Measurements from ENCODE around the gene PDK2. TPM values are rescaled to one million over a fixed set of nuclear protein-coding genes. Genes with fewer than 3 reads are reported as not detected.

The PDK2 gene
- total and polyA plus RNA-seq, 9 of the 15 experiments (the other 6 are each of a cell fraction or from before 2014, with no cell fraction given): 0.03 to 2.5 (median 1.4) TPM

DNA sequence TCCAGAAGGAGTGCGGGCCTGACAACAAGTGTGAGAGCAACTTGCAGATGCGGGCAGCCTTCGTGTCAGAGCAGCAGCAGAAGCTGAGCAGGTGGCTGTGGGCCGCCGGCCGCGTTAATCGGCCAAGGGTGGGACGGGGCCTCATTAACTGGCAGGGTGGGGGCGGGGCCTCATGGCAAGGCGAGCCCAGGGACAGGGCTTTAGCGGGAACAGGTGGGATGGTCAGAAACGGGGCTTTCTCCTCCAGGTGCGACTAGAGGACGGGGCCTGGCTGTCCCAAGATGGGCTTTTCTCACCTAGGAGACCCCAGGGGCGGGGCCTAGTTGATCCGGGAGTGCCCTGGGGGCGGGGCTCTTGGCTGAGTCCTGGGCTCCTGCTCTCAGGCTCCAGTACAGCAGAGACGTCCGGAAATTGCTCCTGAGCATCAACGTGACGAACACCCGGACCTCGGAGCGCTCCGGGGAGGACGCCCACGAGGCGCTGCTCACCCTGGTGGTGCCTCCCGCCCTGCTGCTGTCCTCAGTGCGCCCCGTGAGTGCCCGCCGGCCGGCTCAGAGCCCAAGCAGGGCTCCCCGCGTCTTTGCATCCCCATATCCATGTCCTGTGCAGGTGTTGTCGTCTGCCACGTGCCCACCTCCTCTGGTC, 18.4 kb upstream of the PDK2 start:
- Histone ChIP-seq H3K4me1 (replicated peaks in 1 of 2; ENCODE audit: control insufficient read depth in 2 of 2, insufficient read depth in 2 of 2, low read length in 2 of 2) (peaks cover 0 to 18% of the 10 kb centered on the region in 2 experiments; a peak in 1 of 5 replicates), H3K9me3 (replicated peaks; ENCODE audit: control insufficient read depth, insufficient read depth, low read depth, low read length) (no peaks in the 10 kb centered on the region), H3K36me3 (ENCODE audit: control insufficient read depth, insufficient read depth, low read length) (no peaks in the 10 kb centered on the region), H3K27me3 (ENCODE audit: control insufficient read depth in 2 of 2, insufficient read depth in 2 of 2, low read length in 2 of 2) (peaks cover 15 to 51% of the 10 kb centered on the region in 2 experiments), H2AFZ (ENCODE audit: low read depth, low read length) (no peak overlapping the region), H3K9me1 (ENCODE audit: control insufficient read depth, insufficient read depth, low read length) (no peaks in the 10 kb centered on the region), H3K4me3 (no peak overlapping the region), H3K27ac (ENCODE audit: extremely low read depth, low read depth, low read length) (no peak overlapping the region), H3K4me2 (ENCODE audit: insufficient read depth, low read length) (no peak overlapping the region), H3K79me2 (ENCODE audit: control insufficient read depth, insufficient read depth, low read length) (no peaks in the 10 kb centered on the region), H4K20me1 (replicated peaks; ENCODE audit: control insufficient read depth, insufficient read depth, low read length) (peaks cover 6% of the 10 kb centered on the region; the same call in 1 of the 2 replicates), H3K9ac (ENCODE audit: insufficient read depth in 1 of 2, low read depth in 2 of 2, low read length in 2 of 2) (no peak overlapping the region)
- BruUV-seq (replicated peaks): no TSS peak
- WGBS (ENCODE audit: insufficient coverage, low coverage, missing lambda C conversion rate): 7% methylated on average over 21 of the region's 39 CpGs
- TF ChIP-seq ARID1B (IDR thresholded peaks at IDR 0.05) (no peak), POU5F1 (IDR thresholded peaks at IDR 0.05; ENCODE audit: borderline replicate concordance, low read depth, low read length, partially characterized antibody) (no peak), ZNF121 (CRISPR knock-in tag; conservative IDR thresholded peaks at IDR 0.05) (no peak), ZFX (CRISPR knock-in tag; IDR thresholded peaks at IDR 0.05) (0 out of 2 replicates have a peak, but pooled peaks have one; percentile 5), ZNF282 (CRISPR knock-in tag; IDR thresholded peaks at IDR 0.05) (no peak), ZNF57 (CRISPR knock-in tag; IDR thresholded peaks at IDR 0.05) (no peak), LCOR (CRISPR knock-in tag; IDR thresholded peaks at IDR 0.05) (no peak), FOS (IDR thresholded peaks at IDR 0.05; ENCODE audit: extremely low read depth, insufficient read length) (no peak)
- TF ChIP-seq, protein P1, sequence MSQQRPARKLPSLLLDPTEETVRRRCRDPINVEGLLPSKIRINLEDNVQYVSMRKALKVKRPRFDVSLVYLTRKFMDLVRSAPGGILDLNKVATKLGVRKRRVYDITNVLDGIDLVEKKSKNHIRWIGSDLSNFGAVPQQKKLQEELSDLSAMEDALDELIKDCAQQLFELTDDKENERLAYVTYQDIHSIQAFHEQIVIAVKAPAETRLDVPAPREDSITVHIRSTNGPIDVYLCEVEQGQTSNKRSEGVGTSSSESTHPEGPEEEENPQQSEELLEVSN (IDR thresholded peaks at IDR 0.05; ENCODE audit: borderline replicate concordance in 1 of 2, extremely low read depth in 1 of 2, insufficient read depth in 1 of 2, insufficient read length in 1 of 2, low read depth in 1 of 2, low read length in 1 of 2, poor library complexity in 1 of 2, severe bottlenecking in 1 of 2): peak in 1 of 2 experiments; percentile 41
- TF ChIP-seq, protein P2, sequence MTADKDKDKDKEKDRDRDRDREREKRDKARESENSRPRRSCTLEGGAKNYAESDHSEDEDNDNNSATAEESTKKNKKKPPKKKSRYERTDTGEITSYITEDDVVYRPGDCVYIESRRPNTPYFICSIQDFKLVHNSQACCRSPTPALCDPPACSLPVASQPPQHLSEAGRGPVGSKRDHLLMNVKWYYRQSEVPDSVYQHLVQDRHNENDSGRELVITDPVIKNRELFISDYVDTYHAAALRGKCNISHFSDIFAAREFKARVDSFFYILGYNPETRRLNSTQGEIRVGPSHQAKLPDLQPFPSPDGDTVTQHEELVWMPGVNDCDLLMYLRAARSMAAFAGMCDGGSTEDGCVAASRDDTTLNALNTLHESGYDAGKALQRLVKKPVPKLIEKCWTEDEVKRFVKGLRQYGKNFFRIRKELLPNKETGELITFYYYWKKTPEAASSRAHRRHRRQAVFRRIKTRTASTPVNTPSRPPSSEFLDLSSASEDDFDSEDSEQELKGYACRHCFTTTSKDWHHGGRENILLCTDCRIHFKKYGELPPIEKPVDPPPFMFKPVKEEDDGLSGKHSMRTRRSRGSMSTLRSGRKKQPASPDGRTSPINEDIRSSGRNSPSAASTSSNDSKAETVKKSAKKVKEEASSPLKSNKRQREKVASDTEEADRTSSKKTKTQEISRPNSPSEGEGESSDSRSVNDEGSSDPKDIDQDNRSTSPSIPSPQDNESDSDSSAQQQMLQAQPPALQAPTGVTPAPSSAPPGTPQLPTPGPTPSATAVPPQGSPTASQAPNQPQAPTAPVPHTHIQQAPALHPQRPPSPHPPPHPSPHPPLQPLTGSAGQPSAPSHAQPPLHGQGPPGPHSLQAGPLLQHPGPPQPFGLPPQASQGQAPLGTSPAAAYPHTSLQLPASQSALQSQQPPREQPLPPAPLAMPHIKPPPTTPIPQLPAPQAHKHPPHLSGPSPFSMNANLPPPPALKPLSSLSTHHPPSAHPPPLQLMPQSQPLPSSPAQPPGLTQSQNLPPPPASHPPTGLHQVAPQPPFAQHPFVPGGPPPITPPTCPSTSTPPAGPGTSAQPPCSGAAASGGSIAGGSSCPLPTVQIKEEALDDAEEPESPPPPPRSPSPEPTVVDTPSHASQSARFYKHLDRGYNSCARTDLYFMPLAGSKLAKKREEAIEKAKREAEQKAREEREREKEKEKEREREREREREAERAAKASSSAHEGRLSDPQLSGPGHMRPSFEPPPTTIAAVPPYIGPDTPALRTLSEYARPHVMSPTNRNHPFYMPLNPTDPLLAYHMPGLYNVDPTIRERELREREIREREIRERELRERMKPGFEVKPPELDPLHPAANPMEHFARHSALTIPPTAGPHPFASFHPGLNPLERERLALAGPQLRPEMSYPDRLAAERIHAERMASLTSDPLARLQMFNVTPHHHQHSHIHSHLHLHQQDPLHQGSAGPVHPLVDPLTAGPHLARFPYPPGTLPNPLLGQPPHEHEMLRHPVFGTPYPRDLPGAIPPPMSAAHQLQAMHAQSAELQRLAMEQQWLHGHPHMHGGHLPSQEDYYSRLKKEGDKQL (CRISPR knock-in tag; IDR thresholded peaks at IDR 0.05; ENCODE audit: borderline replicate concordance): 0 out of 2 replicates have a peak, but pooled peaks have one; percentile 32
- CTCF ChIA-PET (ENCODE audit: low intra/inter-chr PET ratio): interaction anchor here (0.5 kb wide), 1 partner anchor 221 kb away, joined by 5 read pairs; no protein-coding TSS in a partner anchor
- ATAC-seq: peak; percentile 50
- no peak for FAIRE-seq
- in situ Hi-C loops (cut with MboI) (loop anchor here (10.0 kb wide), 1 partner anchor 512 kb away; no protein-coding TSS in a partner anchor), intact Hi-C loops (cut with micrococcal nuclease) (no loop called here)
- POLR2A ChIA-PET: interaction anchor here (0.7 to 0.9 kb wide), 2 partner anchors 9 to 13 kb away, joined by 3 to 4 read pairs; no protein-coding TSS in a partner anchor
- peak in 2 of 4 experiments; percentile 22 to 43 for DNase-seq (ENCODE audit: extremely low read depth in 1 of 4, low spot score in 3 of 4)

Data from K562 (cell line).